ENCODE measurements around the gene TRIM38.

TRIM38 gene

DNA sequence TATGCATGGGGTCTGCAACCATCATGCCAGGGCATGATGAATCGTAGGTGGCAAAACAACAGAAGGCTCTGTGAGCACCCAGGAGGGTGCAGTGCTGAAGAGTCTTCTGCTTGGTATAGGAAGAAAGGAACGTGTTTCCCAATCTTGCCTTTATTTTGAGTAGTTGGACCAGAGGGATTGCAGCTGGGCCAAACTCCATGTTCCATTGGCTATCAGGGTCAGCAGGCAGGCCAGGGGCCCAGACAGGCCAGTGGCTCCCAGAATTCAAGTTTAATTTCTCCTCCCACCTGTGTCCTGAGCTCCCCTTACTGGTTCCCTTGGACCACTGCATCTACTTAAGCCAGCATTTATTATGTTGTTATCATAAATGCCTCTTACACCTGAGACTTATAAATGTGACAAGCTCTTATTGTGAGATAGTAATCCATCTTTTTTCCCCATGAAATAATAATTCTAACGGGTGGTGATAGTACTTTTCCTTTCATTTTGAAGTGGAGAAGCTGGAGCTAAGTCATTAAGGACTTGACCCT, 918 bp upstream of the TRIM38 start:
- no peak overlapping the region for H3K4me3 ChIP-seq (ENCODE audit: severe bottlenecking)
- TF ChIP-seq, protein P1, sequence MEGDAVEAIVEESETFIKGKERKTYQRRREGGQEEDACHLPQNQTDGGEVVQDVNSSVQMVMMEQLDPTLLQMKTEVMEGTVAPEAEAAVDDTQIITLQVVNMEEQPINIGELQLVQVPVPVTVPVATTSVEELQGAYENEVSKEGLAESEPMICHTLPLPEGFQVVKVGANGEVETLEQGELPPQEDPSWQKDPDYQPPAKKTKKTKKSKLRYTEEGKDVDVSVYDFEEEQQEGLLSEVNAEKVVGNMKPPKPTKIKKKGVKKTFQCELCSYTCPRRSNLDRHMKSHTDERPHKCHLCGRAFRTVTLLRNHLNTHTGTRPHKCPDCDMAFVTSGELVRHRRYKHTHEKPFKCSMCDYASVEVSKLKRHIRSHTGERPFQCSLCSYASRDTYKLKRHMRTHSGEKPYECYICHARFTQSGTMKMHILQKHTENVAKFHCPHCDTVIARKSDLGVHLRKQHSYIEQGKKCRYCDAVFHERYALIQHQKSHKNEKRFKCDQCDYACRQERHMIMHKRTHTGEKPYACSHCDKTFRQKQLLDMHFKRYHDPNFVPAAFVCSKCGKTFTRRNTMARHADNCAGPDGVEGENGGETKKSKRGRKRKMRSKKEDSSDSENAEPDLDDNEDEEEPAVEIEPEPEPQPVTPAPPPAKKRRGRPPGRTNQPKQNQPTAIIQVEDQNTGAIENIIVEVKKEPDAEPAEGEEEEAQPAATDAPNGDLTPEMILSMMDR (IDR thresholded peaks at IDR 0.05; ENCODE audit: poor library complexity, severe bottlenecking) = no peak
- peak overlapping the region; percentile 63 for H3K27ac ChIP-seq (ENCODE audit: poor library complexity, severe bottlenecking)
- H3K36me3 ChIP-seq (ENCODE audit: low read depth) = peaks cover 23% of the 10 kb centered on the region
- no peaks in the 10 kb centered on the region for H3K27me3 ChIP-seq (ENCODE audit: insufficient read depth, poor library complexity, severe bottlenecking)
- H3K4me1 ChIP-seq (ENCODE audit: insufficient read depth, poor library complexity, severe bottlenecking) = peaks cover 13% of the 10 kb centered on the region
- no peak for ATAC-seq (ENCODE audit: low read depth)
- H3K9me3 ChIP-seq (ENCODE audit: severe bottlenecking) = peaks cover 3% of the 10 kb centered on the region
- no peak for DNase-seq (ENCODE audit: low spot score)

DNA sequence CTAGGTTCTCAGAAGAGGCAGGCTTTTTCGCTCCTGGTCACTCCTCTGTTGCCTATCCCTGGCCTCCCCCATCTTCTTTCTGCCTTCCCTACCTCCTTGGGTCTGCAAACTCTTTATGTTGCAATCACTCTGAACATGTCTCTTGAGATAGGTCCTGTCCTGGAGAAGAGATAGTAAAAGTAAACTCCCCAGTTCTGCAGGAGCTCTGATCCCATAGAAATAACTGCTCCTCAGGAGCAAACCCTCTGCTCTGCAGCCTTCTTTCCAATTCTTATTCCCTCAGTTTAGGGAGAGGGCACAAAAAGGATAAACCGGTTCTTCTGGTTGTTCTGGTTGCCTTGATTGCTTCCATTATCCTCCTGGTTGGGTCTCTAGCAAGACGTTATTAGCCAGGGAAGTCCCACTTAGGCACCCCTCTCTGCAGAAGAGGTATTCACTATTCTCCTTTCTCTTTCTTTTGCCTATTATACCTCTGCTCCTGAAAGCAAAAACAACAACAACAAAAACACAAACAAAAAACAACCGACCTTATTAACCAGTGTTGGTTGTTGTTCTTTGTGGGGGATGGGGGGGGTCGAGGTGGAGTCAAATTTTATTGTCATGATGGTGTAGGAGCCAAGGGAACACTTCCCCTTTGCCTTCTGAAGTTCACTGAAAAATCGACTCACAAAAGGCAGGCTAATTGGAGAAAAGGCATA, 973 bp downstream of the TRIM38 start:
- Histone ChIP-seq H3K9me3 (ENCODE audit: severe bottlenecking) (peaks cover under 1% of the 10 kb centered on the region), H3K36me3 (ENCODE audit: low read depth) (peaks cover 34% of the 10 kb centered on the region), H3K4me3 (ENCODE audit: severe bottlenecking) (peak overlapping the region; percentile 36), H3K27me3 (ENCODE audit: insufficient read depth, poor library complexity, severe bottlenecking) (no peaks in the 10 kb centered on the region), H3K27ac (ENCODE audit: poor library complexity, severe bottlenecking) (peak overlapping the region; percentile 63), H3K4me1 (ENCODE audit: insufficient read depth, poor library complexity, severe bottlenecking) (peaks cover 11% of the 10 kb centered on the region)
- no peak for DNase-seq (ENCODE audit: low spot score)
- TF ChIP-seq, protein P1 (IDR thresholded peaks at IDR 0.05; ENCODE audit: poor library complexity, severe bottlenecking) = no peak
- ATAC-seq (ENCODE audit: low read depth) = peak; percentile 43

DNA sequence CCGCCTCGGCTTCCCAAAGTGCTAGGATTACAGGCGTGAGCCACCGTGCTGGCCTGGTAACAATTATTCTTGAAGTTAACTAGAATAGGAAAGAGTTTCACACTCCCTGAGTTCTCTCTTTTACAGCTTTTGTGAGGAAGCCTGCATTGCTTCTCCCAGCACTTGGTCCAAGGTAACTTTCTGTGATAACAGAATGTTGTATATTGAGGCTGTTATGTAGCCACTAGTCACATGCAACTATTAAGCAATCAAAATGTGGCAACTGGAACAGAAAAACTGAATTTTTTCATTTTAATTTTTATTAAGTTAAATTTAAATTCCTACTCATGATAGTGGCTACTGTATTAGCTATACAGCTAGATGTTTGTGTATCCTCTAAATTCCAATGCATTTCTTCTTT, 2.5 kb downstream of the TRIM38 start:
- peaks cover 8% of the 10 kb centered on the region for H3K4me1 ChIP-seq (ENCODE audit: insufficient read depth, poor library complexity, severe bottlenecking)

DNA sequence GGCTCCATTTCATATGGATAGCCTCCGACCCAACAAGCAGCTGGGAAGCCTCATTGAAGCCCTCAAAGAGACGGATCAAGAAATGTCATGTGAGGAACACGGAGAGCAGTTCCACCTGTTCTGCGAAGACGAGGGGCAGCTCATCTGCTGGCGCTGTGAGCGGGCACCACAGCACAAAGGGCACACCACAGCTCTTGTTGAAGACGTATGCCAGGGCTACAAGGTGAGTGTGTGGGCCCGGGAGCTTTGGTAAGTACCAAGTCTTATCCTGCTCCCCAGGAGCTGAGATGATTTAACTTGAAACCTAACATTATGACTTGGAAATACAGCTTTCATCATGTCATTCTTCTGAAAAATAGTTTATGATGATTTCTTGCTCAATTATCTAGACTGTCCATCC, 4.1 kb downstream of the TRIM38 start:
- TF ChIP-seq, protein P1 (IDR thresholded peaks at IDR 0.05; ENCODE audit: poor library complexity, severe bottlenecking) = no peak
- Histone ChIP-seq H3K4me1 (ENCODE audit: insufficient read depth, poor library complexity, severe bottlenecking) (peaks cover 17% of the 10 kb centered on the region), H3K4me3 (ENCODE audit: severe bottlenecking) (no peak overlapping the region), H3K27ac (ENCODE audit: poor library complexity, severe bottlenecking) (no peak overlapping the region), H3K36me3 (ENCODE audit: low read depth) (peaks cover 65% of the 10 kb centered on the region), H3K27me3 (ENCODE audit: insufficient read depth, poor library complexity, severe bottlenecking) (no peaks in the 10 kb centered on the region), H3K9me3 (ENCODE audit: severe bottlenecking) (no peaks in the 10 kb centered on the region)
- DNase-seq (ENCODE audit: low spot score) = no peak
- no peak for ATAC-seq (ENCODE audit: low read depth)

More for the DNA sequence above, 2.5 kb downstream of the TRIM38 start:
- no peak overlapping the region for H3K27ac ChIP-seq (ENCODE audit: poor library complexity, severe bottlenecking)
- no peak for DNase-seq (ENCODE audit: low spot score)
- peaks cover 49% of the 10 kb centered on the region for H3K36me3 ChIP-seq (ENCODE audit: low read depth)
- H3K27me3 ChIP-seq (ENCODE audit: insufficient read depth, poor library complexity, severe bottlenecking) = no peaks in the 10 kb centered on the region
- no peak for ATAC-seq (ENCODE audit: low read depth)
- no peak overlapping the region for H3K4me3 ChIP-seq (ENCODE audit: severe bottlenecking)
- H3K9me3 ChIP-seq (ENCODE audit: severe bottlenecking) = no peaks in the 10 kb centered on the region
- TF ChIP-seq, protein P1 (IDR thresholded peaks at IDR 0.05; ENCODE audit: poor library complexity, severe bottlenecking) = no peak

DNA sequence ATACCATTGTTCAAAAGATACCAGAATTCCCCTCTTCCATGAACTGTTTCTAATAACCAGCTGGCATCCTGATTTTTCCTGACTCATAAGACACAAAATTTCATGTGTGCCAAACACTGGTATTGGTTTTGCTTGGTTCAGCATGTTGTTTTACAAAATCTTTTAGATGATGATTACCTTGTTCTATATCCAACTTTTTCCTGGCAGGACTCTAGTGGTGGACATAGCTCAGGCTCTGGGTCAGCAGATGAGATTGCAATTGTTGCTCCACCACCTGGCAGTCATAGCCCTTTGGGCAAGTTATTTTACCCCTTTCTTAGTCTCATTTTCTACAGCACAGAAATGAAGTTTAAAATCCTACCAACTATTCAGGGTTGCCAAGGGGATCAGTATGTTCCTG, 6.2 kb downstream of the TRIM38 start:
- Histone ChIP-seq H3K4me1 (ENCODE audit: insufficient read depth, poor library complexity, severe bottlenecking) (peaks cover 14% of the 10 kb centered on the region), H3K36me3 (ENCODE audit: low read depth) (peaks cover 85% of the 10 kb centered on the region), H3K4me3 (ENCODE audit: severe bottlenecking) (no peak overlapping the region), H3K27ac (ENCODE audit: poor library complexity, severe bottlenecking) (no peak overlapping the region), H3K27me3 (ENCODE audit: insufficient read depth, poor library complexity, severe bottlenecking) (no peaks in the 10 kb centered on the region), H3K9me3 (ENCODE audit: severe bottlenecking) (no peaks in the 10 kb centered on the region)
- no peak for ATAC-seq (ENCODE audit: low read depth)
- DNase-seq (ENCODE audit: low spot score) = no peak
- TF ChIP-seq, protein P1 (IDR thresholded peaks at IDR 0.05; ENCODE audit: poor library complexity, severe bottlenecking) = no peak

All from RWPE2 (cell line).